Activated T-cell treated with anti-CD3 and anti-CD28 coated beads for 24 hours (primary cell): ENCODE data around the gene ECPAS.
"Not testable (repeated sequence)": the region's sequence is repeated elsewhere in the genome, so short reads cannot be mapped to it uniquely, and the experiment has no call there.

Experiments used
- DNase-seq: peaks from one replicate; pipeline ENCODE4 v3.0.0-alpha.2; 2020; ENCODE audit warnings: low read depth

The ECPAS gene

GRCh38 chr9:111414406-111414805 is 69.8 kb downstream of the ECPAS start:
- DNase-seq, result no peak

GRCh38 chr9:111413996-111414395 is 70.2 kb downstream of the ECPAS start:
- no peak for DNase-seq

- no peak for DNase-seq
These were observed 71.9 kb downstream of the ECPAS start for GRCh38 chr9:111412280-111412679.

- DNase-seq, result no peak
These were observed 72.9 kb downstream of the ECPAS start for GRCh38 chr9:111411266-111411665.

- DNase-seq, result no peak
These were observed 76.4 kb downstream of the ECPAS start for GRCh38 chr9:111407813-111408212.

- no peak for DNase-seq
These were observed 78.5 kb downstream of the ECPAS start for GRCh38 chr9:111405701-111406100.

- DNase-seq, result not testable (repeated sequence)
These were observed 82.7 kb downstream of the ECPAS start for GRCh38 chr9:111401486-111401885.

GRCh38 chr9:111400564-111400898 is 83.7 kb downstream of the ECPAS start:
- no peak for DNase-seq

GRCh38 chr9:111399772-111400563 is 84.2 kb downstream of the ECPAS start:
- DNase-seq, result no peak

GRCh38 chr9:111399211-111399739 is 84.9 kb downstream of the ECPAS start:
- DNase-seq, result no peak

GRCh38 chr9:111393971-111394370 is 90.2 kb downstream of the ECPAS start:
- DNase-seq, result no peak

- no peak for DNase-seq
These were observed 94.8 kb downstream of the ECPAS start for GRCh38 chr9:111389406-111389805.

- no peak for DNase-seq
These were observed 97.8 kb downstream of the ECPAS start for GRCh38 chr9:111386386-111386785.

GRCh38 chr9:111381006-111381405 is 103.2 kb downstream of the ECPAS start:
- no peak for DNase-seq

GRCh38 chr9:111375817-111376564 is 108.2 kb downstream of the ECPAS start:
- no peak for DNase-seq

GRCh38 chr9:111375062-111375461 is 109.1 kb downstream of the ECPAS start:
- no peak for DNase-seq

GRCh38 chr9:111372297-111372696 is 111.9 kb downstream of the ECPAS start:
- no peak for DNase-seq

GRCh38 chr9:111366978-111367377 is 117.2 kb downstream of the ECPAS start:
- no peak for DNase-seq

- DNase-seq, result no peak
These were observed 121.7 kb downstream of the ECPAS start for GRCh38 chr9:111362526-111362925.

GRCh38 chr9:111360881-111361280 is 123.3 kb downstream of the ECPAS start:
- no peak for DNase-seq

- DNase-seq, result no peak
These were observed 127.5 kb downstream of the ECPAS start for GRCh38 chr9:111356481-111357244.

GRCh38 chr9:111352545-111352944 is 131.6 kb downstream of the ECPAS start:
- DNase-seq, result no peak

- no peak for DNase-seq
These were observed 133.6 kb downstream of the ECPAS start for GRCh38 chr9:111350556-111350955.
